Brain pericyte (primary cell): Measurements from ENCODE around the gene IGSF9.

Source experiments
- DNase-seq: peaks from one replicate; pipeline ENCODE4 v3.0.0-alpha.2; 2012; ENCODE audit warnings: low read depth, low spot score

Gene IGSF9

DNA sequence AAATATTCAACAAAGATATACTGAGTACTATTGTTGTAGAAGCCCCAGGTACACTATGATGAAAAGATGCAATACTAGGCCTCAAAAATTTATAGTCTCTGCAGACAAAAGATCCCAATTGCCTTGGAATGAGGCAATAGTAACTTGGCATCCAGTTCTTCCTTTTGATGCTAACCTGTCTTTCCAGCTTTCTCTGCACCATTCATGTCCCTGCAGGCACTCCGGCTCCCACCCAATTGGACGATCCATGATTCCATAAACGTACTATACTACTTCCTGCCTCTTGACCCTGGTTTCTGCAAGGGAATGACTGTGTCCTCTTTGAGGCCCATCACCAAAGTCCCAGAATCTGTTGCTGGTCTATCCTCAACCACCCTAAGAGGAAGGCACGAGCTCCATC, 12.1 kb downstream of the IGSF9 start:
- no peak for DNase-seq

DNA sequence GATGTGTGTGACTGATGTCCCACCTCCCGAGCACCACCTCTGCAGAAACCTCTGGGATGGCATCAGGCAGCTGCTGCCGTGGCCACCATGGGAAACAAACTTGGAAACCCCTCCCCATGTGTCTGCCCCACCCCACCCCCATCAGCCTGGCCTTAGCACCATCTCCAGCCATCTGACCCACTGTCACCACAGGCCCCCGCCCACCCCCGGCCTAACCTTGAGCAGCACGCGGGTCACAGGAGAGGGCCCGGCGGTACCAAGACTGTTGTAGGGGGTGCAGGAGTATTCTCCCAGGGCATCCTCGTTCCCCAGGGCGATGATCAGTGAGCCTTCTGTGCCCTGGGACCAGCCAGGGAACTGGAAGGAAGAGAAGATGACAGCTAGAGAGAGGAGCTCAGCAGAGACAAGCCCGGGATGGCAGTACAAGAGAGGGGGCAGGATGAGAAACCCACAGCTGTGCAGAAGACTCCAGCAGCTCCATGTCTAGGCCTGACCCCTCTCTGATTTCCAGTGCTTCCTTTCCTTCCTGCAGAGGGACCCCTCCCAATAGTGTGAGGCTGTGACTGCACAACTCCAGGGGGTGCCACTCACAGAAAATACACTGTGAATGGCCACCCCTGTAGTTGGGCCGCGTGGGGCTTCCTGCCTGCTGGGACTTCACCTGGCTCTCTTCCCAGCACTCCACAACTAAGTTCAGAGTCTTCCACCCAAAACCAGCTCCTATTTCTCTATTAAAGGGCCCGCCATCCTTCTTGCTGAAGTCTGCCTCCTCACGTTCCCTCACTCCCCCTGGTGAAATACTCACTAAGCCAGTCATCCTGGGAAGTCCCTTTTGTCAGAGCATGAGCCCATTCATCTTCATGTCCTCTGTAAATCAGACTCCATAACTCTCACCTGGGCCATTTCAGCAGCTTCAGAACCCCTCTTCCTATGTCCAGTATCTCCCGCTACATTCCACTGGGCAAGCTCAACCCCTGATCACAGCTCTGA, 12.8 kb downstream of the IGSF9 start:
- no peak for DNase-seq

DNA sequence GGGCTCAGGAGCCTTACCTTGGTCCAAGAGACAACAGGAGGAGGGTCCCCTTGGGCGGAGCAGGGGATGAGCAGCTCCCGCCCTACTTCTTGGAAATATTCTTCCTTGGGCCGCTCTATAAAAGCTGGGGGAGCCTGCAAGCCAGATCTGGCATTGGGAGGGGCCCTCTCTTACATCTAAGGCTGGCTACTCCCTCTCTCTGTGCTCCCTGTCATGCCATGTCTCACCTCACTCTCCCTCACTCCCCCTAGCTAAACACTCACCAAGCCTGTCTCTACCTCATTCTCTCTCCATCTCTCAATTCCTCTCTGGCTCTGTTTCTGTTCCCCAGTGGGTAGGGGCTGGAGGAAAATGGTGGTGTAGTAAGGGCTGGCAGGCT, 13.6 kb downstream of the IGSF9 start:
- DNase-seq = no peak

DNA sequence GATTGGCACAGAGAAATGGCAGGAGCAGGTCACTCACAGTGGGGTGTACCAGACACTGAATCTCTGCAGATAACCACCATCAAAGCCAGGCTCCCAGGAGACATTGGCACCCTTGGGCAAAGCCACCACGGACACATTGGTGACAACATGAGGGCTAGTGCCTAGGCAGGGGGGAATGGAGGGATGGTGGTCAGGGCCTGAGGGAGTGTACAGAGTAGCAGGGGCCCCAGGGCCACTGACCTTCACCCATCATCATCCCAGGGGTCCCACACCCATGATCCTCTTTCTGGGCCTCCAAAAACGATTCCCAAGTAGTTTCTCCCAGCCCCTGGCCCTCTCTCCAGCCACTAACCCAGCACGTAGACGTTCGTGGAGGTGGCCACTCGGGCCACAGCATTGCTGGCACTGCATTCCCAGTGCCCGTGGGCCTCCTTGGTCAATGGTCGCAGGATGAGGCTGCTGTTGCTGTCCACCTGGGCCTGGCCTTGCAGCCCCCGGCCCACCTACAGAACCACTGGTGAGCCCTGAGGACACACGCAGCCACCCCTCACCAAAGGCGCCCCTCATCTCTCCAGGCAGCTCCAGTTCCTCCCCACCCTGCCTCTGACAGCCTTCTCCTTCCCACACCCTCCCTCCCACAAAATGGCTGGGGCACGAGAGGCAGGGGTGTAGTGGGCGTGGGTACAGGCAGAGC, 14.2 kb downstream of the IGSF9 start:
- no peak for DNase-seq

DNA sequence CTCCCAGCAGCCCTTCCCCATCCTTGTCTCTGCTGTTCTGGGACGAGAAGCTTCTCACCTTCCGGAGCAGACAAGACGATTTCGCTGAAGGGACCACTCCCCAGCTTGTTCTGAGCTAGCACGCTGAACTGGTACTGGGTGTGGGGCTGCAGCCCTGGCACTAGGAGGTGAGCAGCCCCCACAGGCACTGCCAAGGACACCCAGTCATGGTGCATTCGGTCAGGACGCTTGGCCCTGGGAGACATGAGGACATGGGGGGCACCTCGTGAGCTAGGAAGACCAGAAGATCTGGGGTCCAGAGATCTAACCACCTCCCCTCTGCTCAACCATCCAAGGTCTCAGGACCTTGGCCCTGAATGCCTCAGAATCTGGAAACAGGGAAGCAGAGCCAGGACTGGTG, 14.8 kb downstream of the IGSF9 start:
- no peak for DNase-seq

DNA sequence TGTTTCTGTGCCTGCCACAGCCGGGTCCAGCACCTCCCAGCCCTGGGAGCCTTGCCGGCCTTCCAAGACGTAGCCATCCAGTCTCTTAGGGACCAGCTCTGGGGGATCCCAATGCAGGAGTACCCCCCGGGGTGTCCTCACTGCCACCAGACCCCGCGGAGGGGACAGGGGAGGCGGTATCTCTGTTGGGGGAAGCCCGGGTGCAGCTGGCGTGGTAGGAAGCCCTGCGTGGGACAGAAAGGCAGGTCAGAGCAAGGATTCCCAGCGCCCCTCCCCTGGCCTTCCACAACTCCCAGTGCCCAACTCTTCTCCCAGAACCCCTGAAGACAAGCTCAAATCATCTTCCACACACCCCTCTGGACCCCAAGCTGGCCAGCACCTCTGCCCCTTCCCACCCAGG, 15.2 kb downstream of the IGSF9 start:
- DNase-seq = no peak

DNA sequence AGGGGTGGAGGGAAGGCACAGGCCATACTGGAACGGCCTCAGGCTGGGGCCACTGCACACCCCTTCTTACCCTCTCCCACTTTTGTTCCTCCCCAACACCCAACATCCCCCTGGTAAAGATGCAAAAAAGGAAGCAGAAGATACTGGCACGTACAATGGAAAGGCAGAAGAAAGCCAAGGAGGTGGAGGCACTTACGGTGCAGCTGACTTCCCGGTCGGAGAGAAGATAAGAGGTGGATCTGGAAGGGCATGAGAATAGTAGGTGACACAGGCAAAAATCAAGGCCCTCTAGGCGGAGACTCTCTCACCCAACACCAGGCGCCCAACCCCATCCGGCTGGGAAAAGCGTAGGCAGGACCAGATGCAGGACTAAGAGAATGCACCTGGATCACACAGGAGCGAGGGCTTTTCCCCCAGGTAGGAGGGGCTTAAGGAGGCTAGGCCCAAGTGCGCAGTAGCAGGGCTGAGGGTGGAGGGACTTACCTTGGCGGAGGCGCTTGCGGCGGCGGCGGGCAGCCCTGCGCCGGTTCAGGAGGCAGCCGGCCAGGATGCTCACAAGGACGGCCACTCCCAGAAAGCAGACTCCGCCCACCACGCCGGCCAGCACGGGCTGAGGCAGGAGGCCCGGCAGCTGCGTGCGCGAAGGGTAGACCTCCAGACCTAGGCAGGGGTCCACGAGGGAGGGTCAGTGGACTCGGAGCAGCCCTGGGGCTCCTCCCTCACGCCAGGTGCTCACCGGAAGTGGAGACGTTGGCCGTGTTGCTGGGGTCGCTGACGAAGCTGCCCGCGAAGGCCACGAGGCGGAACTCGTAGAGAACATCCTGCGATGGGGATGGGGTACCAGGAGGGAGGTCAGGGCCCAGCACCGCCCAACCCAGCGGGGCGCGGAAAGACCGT, 16.0 kb downstream of the IGSF9 start:
- no peak for DNase-seq

DNA sequence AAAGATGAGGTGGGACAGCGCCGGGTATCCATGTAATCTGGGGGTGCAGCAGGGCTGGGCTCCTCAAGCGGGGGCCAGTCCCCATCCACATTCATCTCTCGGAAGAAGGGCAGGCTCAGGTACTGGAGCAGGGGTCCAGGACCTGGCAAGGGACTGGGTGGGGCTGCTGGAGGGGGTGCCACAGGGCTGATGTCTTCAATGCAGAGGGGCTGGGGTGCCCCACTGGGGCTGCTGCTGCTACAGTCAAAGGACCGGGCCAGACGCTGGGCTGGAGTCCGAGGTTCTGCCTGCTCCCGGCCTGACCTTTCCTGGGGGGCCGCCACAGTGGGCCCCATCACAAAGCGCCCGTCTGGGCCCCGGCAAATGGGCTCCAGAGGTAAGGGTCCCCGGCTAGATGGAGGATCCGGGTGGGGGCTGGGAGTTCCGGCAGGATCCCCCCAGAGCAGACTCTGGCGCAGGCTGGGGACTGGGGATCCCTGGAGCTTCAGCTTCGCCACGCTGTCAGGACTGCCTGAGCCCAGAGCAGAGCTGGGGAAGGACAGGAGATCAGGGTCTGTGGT, 16.8 kb downstream of the IGSF9 start:
- DNase-seq = no peak

DNA sequence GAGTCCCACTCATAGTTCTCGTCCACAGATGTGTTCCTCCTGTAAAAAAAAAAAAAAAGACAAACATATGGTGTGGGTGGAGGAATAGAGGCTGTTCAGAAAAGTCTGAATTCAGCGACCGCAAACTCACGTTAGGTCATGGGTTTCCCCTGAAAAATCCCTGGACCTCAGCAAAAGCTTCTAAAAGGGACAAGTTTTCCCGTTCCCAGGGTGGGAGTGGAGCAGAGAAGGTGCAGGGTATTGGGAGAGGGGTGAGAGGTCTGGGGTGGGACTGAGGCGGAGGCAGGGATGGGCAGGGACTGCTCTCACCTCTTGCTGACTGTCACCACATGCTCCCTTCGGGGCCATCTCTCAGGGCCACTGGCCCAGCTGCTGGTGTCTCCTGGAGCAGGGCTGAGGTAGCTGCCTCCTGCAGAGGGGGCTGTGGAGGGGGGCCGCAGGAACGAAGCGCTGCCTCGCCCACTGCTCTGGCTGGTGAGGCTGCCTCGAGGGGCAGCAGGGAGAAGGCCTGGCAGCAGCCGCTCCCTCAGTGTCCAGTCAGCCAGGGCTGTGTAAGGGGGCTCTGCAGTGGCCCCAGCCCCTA, 17.5 kb downstream of the IGSF9 start:
- no peak for DNase-seq

DNA sequence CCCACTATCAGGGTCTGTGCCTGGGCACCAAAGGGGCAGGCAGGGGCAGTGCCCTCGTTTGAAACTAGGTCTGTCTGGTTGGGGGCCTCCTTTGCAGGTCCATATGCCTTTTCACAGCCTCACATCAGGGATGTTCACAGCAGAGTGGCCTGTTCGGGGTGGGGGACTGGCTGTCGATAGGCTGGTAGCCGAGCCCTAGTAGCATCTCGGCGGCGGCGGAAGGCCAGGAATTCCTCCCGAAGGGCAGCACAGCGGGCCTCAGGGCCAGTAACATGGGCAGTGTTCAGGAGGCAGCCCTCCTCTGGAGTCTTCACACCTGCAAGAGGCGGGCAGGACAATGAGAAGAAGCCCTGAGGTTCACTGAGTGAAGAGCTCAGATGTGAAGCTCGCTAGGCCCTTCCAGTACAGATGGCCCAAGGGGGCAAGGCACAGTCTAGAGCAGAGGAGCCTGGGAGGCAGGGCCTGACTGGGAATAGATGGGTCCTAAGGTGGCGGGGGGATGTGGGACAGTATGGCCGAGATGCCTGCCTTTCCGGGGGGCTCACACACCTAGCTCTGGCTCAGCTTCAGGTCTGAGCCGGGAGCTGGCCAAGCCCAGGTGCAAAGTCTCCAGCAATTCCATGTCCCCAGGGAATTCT, 18.1 kb downstream of the IGSF9 start:
- DNase-seq = no peak

DNA sequence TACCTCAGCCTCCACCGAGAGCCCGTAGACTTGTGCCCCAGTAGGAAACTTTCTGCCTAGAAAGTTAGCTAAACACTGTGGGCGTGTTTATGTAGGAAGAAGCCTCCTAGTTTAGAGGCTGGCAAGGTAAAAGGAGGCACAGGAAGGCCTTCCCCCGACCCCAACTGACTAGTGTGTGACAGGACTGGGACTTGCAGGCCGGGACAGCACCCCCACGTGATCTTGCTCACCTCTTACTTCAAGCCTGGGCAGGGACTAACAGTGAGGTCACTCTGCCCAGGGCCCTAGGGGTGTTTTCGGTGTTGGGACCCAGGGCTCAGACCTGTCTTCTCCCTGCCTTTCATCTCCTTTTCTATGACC, 19.7 kb downstream of the IGSF9 start:
- no peak for DNase-seq

DNA sequence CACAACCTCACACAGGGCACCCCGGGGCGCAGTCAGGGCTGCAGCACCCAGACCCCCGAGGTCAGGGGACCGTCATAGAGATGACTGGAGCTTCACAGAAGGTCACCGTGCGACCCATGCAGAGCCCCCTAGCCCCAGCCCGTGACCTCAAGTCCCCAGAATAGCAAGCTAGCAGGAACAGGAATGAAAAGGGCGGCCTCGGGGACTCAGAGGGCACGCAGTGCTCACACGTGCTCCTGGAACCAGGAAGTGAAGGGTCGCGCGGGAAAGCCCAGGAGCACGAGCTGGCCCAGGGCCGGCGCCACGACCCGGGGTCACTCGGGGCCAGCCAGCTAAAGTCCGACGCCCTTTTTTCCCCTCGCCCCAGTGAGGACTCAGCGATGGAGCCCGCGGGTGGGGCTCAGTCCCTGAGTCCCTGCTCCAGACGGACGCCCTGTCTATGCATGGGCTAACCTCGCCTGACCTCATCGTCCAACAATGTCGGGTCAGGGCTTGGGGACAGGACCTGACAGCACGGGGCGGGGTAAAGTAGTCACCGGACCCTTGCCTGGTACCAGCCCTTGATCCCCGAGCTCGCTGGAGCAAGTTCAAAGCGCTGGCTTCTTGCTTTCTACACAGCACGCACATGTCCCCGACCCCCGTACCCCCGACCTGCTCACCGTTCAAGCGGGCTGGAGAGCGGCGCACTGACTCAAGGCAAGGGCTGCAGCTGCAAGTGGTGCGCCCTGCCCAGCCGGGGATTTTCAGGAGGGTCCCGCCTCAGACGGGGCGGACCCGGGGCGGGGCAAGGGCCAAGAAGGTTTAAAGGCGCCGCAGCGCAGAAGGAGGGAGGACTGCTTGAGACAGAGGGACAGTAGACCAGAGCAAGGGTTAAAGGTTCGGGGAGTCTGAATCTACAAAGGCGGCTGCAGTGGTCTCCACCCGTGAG, 20.4 kb downstream of the IGSF9 start, which contains the start of gene TAGLN2:
TAGLN2 (minus strand) TSS at position 717 of the 928 bp plus-strand sequence. CDS start 4,998 bp downstream, outside the sequence.
- peak; percentile 69 for DNase-seq

DNA sequence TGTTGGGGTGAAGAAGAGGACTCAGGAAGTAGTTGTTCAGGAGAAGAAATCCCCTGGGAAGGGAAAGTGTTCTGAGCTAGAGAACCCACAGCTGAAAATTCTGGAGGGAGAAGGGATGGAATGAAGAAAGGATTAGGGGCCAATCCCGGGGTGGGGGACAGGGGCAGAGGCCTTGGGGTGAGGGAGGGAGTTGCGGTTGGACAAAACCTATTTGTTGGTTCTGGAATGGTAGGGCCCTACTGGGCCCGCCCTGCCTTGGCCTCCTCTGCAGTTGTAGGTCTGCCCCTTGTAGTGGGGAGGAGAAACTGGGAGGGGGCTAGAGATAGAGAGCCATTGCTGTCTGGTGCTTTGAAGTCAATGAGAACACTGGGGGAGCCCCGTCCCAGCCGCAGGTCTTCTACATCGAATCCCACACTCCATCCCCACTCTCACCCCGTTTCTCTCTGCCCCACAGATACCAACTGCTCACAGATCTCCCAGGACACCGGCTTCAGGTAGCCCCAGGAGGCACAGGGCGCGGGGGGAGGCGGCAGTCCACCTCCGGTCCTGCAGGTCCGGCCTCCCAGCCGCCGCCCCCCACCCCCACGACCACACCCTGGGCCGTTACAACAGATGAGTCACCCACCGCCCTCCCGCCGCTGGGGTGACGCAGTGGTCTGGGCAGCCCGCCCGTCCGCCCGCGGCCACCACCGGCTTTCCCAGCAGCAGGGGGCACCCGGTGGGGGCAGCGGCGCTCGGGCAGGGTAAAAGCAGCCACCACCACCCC, 21.2 kb downstream of the IGSF9 start:
- DNase-seq = peak; percentile 80

DNA sequence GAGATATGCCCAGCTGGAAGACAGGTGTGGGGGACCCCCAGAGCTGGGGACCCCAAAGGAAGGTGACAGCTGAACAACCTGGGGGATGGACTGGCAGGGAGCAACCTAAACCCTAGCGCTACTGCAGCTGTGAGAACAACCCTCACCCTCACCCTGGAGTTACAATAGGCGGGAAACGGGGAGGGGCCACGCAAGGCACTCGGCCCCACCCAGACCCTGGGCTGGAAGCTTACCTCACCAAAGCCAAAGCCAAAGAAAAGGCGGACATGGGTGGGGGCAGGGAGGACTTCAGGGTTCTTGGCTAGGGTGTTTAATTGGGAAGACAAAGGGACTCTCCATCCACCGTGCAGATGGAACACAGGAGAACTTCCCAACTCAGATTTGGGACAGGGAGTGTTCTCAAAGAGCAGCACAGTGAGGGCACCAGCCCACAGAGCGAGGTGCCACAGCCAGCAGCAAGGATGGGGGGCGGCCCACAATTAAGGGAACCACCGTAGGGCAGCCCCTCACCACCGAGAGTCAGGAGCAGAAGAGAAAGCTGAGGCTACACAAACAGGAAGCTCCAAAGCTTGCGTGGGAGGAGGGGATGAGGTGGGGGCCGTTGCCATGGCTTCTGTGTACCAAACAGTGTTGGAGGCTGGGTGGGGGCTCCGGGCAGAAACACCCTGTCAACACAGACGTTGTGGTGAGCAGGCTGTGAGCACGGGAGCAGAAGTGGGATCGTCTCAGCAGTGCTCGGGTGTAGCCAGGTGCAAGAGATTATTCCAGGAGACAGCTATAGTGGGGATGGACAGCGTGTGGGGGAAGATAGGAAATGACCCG, 22.0 kb downstream of the IGSF9 start:
- peak; percentile 73 for DNase-seq

DNA sequence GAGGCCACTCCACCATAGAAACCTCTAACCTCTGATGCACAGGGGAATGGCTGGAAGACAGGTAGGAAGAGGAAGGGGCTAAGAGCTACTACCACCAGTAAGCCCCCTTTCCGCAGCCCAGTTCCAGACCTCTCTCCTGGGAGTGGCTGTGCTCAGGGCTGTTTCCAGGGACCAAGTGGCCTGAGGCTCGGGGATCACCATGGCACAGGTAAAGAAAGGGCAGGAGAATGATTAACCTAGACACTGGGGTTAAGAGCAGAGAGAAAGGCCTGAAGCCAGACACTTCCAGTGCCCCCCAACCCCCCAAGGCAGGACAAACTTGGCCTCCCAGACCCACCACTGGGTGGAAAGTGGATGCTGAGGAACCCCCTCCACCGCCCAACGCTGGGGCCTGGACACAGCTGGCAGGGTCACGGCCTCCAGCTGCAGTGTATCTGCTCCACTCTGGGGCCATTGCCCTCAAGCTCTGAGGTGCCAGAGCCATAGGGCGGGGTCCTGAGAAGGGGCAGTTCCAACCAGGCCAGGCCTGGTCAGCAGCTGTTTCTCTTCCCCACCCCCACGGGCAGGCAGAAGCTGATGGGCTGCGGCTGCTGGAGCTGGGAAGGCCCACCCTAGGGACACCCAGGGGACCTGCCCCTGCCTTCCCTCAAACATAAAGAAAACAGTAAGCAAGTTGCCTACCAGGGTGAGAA, 22.8 kb downstream of the IGSF9 start:
- DNase-seq = peak; percentile 46

DNA sequence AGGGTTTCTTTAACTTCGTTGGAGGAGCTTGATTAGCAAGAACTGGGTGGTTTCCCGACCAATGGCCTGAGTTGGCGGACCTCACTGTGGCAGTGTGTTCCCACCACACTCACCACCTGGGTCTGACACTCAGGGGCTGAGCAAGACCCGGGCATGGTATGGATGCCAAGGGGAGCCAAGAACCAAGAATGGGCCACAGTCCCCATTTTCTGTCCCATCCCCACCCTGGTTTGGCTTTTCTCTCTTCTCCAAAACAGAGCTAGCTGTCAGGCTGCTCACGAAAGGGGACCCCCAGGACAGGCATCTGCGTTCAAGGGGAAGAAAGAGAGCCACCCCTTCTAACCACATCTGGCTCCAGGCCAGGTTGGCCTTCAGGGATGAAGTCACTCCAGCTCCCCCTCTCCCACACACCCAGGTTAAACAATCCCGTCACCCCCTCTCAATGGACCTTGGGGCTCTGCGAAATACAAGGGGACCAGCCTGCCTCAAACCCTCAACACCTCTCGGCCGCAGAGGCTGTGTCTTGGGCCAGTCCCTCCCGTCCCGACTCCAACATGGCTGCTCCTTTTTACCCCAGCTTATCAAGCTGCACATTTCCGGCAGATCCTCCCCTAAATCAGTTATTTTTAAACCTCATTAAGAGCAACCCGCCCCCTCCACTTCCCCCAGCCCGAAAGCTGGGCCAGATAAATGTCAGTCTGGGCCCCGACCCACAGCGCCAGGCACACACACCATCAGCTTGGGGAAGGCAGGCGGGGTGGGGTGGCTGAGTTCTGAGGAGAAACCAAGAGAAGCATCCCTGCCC, 23.5 kb downstream of the IGSF9 start:
- DNase-seq = no peak
